Breast epithelium (tissue), 3 donors: ENCODE measurements around the gene SCYL2.

ENCODE experiments used
- POLR2A ChIP-seq: fragments of 450-650 bp; IDR thresholded peaks from one replicate; pipeline ENCODE4 v1.6.1; 2016; ENCODE audit warnings: antibody characterized with exemption, mild to moderate bottlenecking, moderate library complexity
- POLR2AphosphoS5 ChIP-seq, 3 donors: sonication (generic); formaldehyde crosslinking; IDR thresholded peaks; one replicate each; pipeline ENCODE4 v1.6.1; 2017; ENCODE audit warnings: antibody characterized with exemption in 3 of 3
- TF ChIP-seq, protein P1 (sequence below), 3 donors: fragments of 450-650 bp; IDR thresholded peaks; one replicate each; pipeline ENCODE4 v1.5.1; 2016 to 2017; ENCODE audit warnings: antibody characterized with exemption in 3 of 3, mild to moderate bottlenecking in 3 of 3, moderate library complexity in 3 of 3

DNA sequence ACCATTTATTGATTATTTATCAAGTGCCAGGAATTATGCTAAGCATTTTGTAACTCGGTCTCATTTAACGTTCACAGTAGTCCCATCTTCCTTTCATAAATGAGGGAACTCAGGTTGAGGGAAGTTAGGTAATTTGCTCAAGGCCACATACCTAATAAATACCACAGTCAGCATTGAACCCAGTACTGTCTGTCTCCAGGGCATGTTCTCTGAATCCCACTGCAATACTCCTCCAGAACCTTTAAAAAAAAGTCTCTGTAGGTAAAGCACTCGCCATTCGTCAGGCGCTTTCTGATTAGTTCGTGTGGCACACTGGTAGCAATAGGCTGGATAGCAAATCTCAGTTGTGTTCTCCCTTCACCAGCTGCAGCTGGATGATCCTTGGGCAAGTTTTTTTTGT, 104.2 kb downstream of the SCYL2 start:
- TF ChIP-seq, protein P1, sequence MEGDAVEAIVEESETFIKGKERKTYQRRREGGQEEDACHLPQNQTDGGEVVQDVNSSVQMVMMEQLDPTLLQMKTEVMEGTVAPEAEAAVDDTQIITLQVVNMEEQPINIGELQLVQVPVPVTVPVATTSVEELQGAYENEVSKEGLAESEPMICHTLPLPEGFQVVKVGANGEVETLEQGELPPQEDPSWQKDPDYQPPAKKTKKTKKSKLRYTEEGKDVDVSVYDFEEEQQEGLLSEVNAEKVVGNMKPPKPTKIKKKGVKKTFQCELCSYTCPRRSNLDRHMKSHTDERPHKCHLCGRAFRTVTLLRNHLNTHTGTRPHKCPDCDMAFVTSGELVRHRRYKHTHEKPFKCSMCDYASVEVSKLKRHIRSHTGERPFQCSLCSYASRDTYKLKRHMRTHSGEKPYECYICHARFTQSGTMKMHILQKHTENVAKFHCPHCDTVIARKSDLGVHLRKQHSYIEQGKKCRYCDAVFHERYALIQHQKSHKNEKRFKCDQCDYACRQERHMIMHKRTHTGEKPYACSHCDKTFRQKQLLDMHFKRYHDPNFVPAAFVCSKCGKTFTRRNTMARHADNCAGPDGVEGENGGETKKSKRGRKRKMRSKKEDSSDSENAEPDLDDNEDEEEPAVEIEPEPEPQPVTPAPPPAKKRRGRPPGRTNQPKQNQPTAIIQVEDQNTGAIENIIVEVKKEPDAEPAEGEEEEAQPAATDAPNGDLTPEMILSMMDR (IDR thresholded peaks at IDR 0.05): no peak
- no peak for TF ChIP-seq POLR2A
- TF ChIP-seq POLR2AphosphoS5 (IDR thresholded peaks at IDR 0.05): no peak
